Measurements from ENCODE around the gene TFCP2.
A peak's percentile ranks its signal among the peaks of the same experiment; 100 is the strongest.
"Not testable (repeated sequence)": the region's sequence is repeated elsewhere in the genome, so short reads cannot be mapped to it uniquely, and the experiment has no call there.

Gene TFCP2

GRCh38 chr12:51172515-51173431, at the start of gene TFCP2:
TSS of gene TFCP2 (minus strand) at chr12:51173135. CDS start at chr12:51172422, 713 bp downstream.
- DNase-seq = peak; percentile 97

- DNase-seq = no peak
These were observed 49.5 kb upstream of the TFCP2 start for GRCh38 chr12:51222461-51222860.

- not testable (repeated sequence) for DNase-seq
These were observed 46.9 kb upstream of the TFCP2 start for GRCh38 chr12:51219857-51220256.

GRCh38 chr12:51219322-51219721, 46.4 kb upstream of the TFCP2 start:
- DNase-seq = no peak

- DNase-seq = no peak
These were observed 45.7 kb upstream of the TFCP2 start for GRCh38 chr12:51218607-51219161.

- peak; percentile 90 for DNase-seq
These were observed 45.2 kb upstream of the TFCP2 start, which contains the start of gene POU6F1 for GRCh38 chr12:51217968-51218606. TSS of gene POU6F1 (minus strand) at chr12:51218062. CDS start at chr12:51206836, 11,226 bp downstream.

- peak; percentile 68 for DNase-seq
These were observed 44.4 kb upstream of the TFCP2 start for GRCh38 chr12:51217133-51217967.

GRCh38 chr12:51216642-51217041, 43.7 kb upstream of the TFCP2 start:
- DNase-seq = no peak

- no peak for DNase-seq
These were observed 42.0 kb upstream of the TFCP2 start for GRCh38 chr12:51214895-51215294.

GRCh38 chr12:51210690-51211395, 37.9 kb upstream of the TFCP2 start:
- no peak for DNase-seq

- DNase-seq = no peak
These were observed 36.3 kb upstream of the TFCP2 start for GRCh38 chr12:51209259-51209658.

- no peak for DNase-seq
These were observed 35.2 kb upstream of the TFCP2 start for GRCh38 chr12:51208016-51208660.

- no peak for DNase-seq
These were observed 32.4 kb upstream of the TFCP2 start for GRCh38 chr12:51205350-51205749.

- DNase-seq = no peak
These were observed 29.8 kb upstream of the TFCP2 start for GRCh38 chr12:51202718-51203117.

- DNase-seq = no peak
These were observed 27.9 kb upstream of the TFCP2 start for GRCh38 chr12:51200806-51201205.

GRCh38 chr12:51200156-51200555, 27.2 kb upstream of the TFCP2 start:
- DNase-seq = no peak

GRCh38 chr12:51199366-51199945, 26.5 kb upstream of the TFCP2 start:
- no peak for DNase-seq

GRCh38 chr12:51198568-51199365, 25.8 kb upstream of the TFCP2 start:
- DNase-seq = no peak

GRCh38 chr12:51197736-51198567, 25.0 kb upstream of the TFCP2 start:
- no peak for DNase-seq
